SW 1271 (cell line): ENCODE data around the gene MNT.

Experiments
- DNase-seq, 2 experiments: peaks; one replicate each; lab custom pipeline; 2025; lab: John Stamatoyannopoulos, UW

Gene MNT

GRCh38 chr17:2395258-2396181, 5.3 kb downstream of the MNT start:
- peak in 1 of 2 experiments; percentile 20 for DNase-seq

- no peak for DNase-seq
Measured at GRCh38 chr17:2394775-2395201, 6.1 kb downstream of the MNT start.

- no peak for DNase-seq
Measured at GRCh38 chr17:2393954-2394749, 6.7 kb downstream of the MNT start.

- peak; percentile 58 to 80 for DNase-seq
Measured at GRCh38 chr17:2393174-2393953, 7.5 kb downstream of the MNT start.

GRCh38 chr17:2392252-2393173, 8.3 kb downstream of the MNT start:
- DNase-seq, result peak; percentile 81 to 89

GRCh38 chr17:2391597-2392251, 9.1 kb downstream of the MNT start:
- no peak for DNase-seq

- DNase-seq, result no peak
Measured at GRCh38 chr17:2390199-2390836, 10.5 kb downstream of the MNT start.

GRCh38 chr17:2388683-2389055, 12.2 kb downstream of the MNT start:
- no peak for DNase-seq

GRCh38 chr17:2388020-2388682, 12.7 kb downstream of the MNT start:
- no peak for DNase-seq

- no peak for DNase-seq
Measured at GRCh38 chr17:2387086-2388019, 13.5 kb downstream of the MNT start.

GRCh38 chr17:2386400-2387085, 14.3 kb downstream of the MNT start:
- DNase-seq, result no peak

- DNase-seq, result no peak
Measured at GRCh38 chr17:2385240-2386210, 15.3 kb downstream of the MNT start.

- DNase-seq, result no peak
Measured at GRCh38 chr17:2384439-2385127, 16.3 kb downstream of the MNT start.

- no peak for DNase-seq
Measured at GRCh38 chr17:2383628-2384167, 17.2 kb downstream of the MNT start.

GRCh38 chr17:2380950-2381649, 19.8 kb downstream of the MNT start:
- no peak for DNase-seq
